CD14-positive monocyte (primary cell): ENCODE results near the gene SAT2. TPM values are rescaled to one million over a fixed set of nuclear protein-coding genes. Genes with fewer than 3 reads are reported as not detected.

Experiments used
- DNase-seq, 3 donors: peaks; one replicate each; pipeline ENCODE4 v3.0.0-alpha.2; 2011 to 2022
- H2AFZ ChIP-seq: 2 replicates; pipeline ENCODE4 v1.6.0; 2012; ENCODE audit warnings: mild to moderate bottlenecking, low read depth, low read length, inconsistent platforms; ENCODE audit not compliant: insufficient read depth, poor library complexity, severe bottlenecking
- H3K27ac ChIP-seq, 2 donors: 1 replicate in 1 of 2; 2 replicates in 1 of 2; pipeline ENCODE4 v1.5.1; 2012 to 2013; ENCODE audit warnings: low read length in 2 of 2, control low read depth in 1 of 2, inconsistent platforms in 1 of 2, low read depth in 1 of 2, mild to moderate bottlenecking in 1 of 2
- H3K27me3 ChIP-seq, 2 donors: one replicate each; pipeline versions ENCODE4 v1.6.0 to v1.6.1; 2011 to 2013; ENCODE audit warnings: low read length in 2 of 2; ENCODE audit not compliant: control insufficient read depth in 2 of 2, insufficient read depth in 2 of 2
- H3K36me3 ChIP-seq, 2 donors: replicated peaks in 1 of 2; 1 replicate in 1 of 2; 2 replicates in 1 of 2; pipeline versions ENCODE4 v1.5.1 to v1.6.1; 2012 to 2013; ENCODE audit warnings: low read length in 2 of 2, control low read depth in 1 of 2, inconsistent platforms in 1 of 2, mild to moderate bottlenecking in 1 of 2; ENCODE audit not compliant: insufficient read depth in 2 of 2, control insufficient read depth in 1 of 2
- H3K4me1 ChIP-seq, 2 donors: 1 replicate in 1 of 2; 2 replicates in 1 of 2; pipeline versions ENCODE4 v1.5.1 to v1.6.1; 2012 to 2013; ENCODE audit warnings: low read length in 2 of 2, control low read depth in 1 of 2, inconsistent platforms in 1 of 2, mild to moderate bottlenecking in 1 of 2, moderate library complexity in 1 of 2; ENCODE audit not compliant: insufficient read depth in 2 of 2, control insufficient read depth in 1 of 2
- H3K4me2 ChIP-seq: replicated peaks from 2 replicates; pipeline ENCODE3; 2012; ENCODE audit warnings: low read length, moderate library complexity, mild to moderate bottlenecking; ENCODE audit not compliant: poor library complexity, severe bottlenecking; ENCODE audit errors: extremely low read depth
- H3K4me3 ChIP-seq, 3 experiments: fragments of 200-600 bp in 1 of 3; sonication (generic) in 1 of 3; replicated peaks in 1 of 3; 1 replicate in 2 of 3; 2 replicates in 1 of 3; pipeline ENCODE4 v1.5.1; 2011 to 2013; ENCODE audit warnings: low read length in 3 of 3, mild to moderate bottlenecking in 3 of 3, control low read depth in 2 of 3, low read depth in 2 of 3, inconsistent platforms in 1 of 3, moderate library complexity in 1 of 3
- H3K79me2 ChIP-seq: 2 replicates; pipeline ENCODE4 v1.6.0; 2012; ENCODE audit warnings: mild to moderate bottlenecking, control low read depth, inconsistent platforms, low read length, moderate library complexity; ENCODE audit not compliant: insufficient read depth
- H3K9ac ChIP-seq: 2 replicates; pipeline ENCODE4 v1.6.0; 2017; ENCODE audit warnings: low read length, mild to moderate bottlenecking; ENCODE audit not compliant: insufficient read depth, poor library complexity, severe bottlenecking
- H3K9me3 ChIP-seq, 2 donors: replicated peaks in 1 of 2; 1 replicate in 1 of 2; 2 replicates in 1 of 2; pipeline versions ENCODE4 v1.5.1 to v1.6.1; 2012 to 2013; ENCODE audit warnings: low read length in 2 of 2, control low read depth in 1 of 2; ENCODE audit not compliant: control insufficient read depth in 1 of 2, insufficient read depth in 1 of 2
- H4K20me1 ChIP-seq: 2 replicates; pipeline ENCODE4 v1.6.0; 2012; ENCODE audit warnings: mild to moderate bottlenecking, low read length, control low read depth, moderate library complexity; ENCODE audit not compliant: insufficient read depth
- H3K27ac Mint-ChIP-seq, 7 donors: one replicate each; pipeline ENCODE4 v1.8.0; 2020; ENCODE audit warnings: mild to moderate bottlenecking in 7 of 7, mixed read lengths in 7 of 7, moderate library complexity in 6 of 7, inconsistent platforms in 2 of 7
- H3K27me3 Mint-ChIP-seq, 3 donors: one replicate each; pipeline ENCODE4 v1.8.0; 2021 to 2022; ENCODE audit warnings: low read depth in 3 of 3, mild to moderate bottlenecking in 3 of 3, mixed read lengths in 3 of 3, moderate library complexity in 3 of 3, inconsistent platforms in 1 of 3
- H3K36me3 Mint-ChIP-seq, 2 donors: one replicate each; pipeline ENCODE4 v1.8.0; 2020; ENCODE audit warnings: mixed read lengths in 2 of 2, inconsistent platforms in 1 of 2, mild to moderate bottlenecking in 1 of 2
- H3K4me1 Mint-ChIP-seq: one replicate; pipeline ENCODE4 v1.8.0; 2020; ENCODE audit warnings: mild to moderate bottlenecking, mixed read lengths
- H3K4me3 Mint-ChIP-seq, 2 donors: one replicate each; pipeline ENCODE4 v1.8.0; 2020; ENCODE audit warnings: mild to moderate bottlenecking in 2 of 2, mixed read lengths in 2 of 2, moderate library complexity in 1 of 2
- H3K9me3 Mint-ChIP-seq, 7 donors: one replicate each; pipeline ENCODE4 v1.8.0; 2020 to 2022; ENCODE audit warnings: mixed read lengths in 7 of 7, mild to moderate bottlenecking in 6 of 7, moderate library complexity in 6 of 7, inconsistent platforms in 2 of 7
- WGBS: methylation state at CpG from one replicate; pipeline ENCODE4 v1.1.5; 2013; ENCODE audit warnings: missing lambda C conversion rate; ENCODE audit not compliant: insufficient coverage; 5-methylcytosine and 5-hydroxymethylcytosine counted together
- intact Hi-C, 2 donors: fragments of 100-400 bp; cut with micrococcal nuclease; formaldehyde crosslinking; loops; one replicate each; pipeline versions ENCODE4 v1.15.0 to v1.15.1; 2023
- polyA plus RNA-seq, 3 donors: library from polyadenylated mRNA; depleted of rRNA in 1 of 3; unstranded in 2 of 3; stranded (reverse) in 1 of 3; fragments of 300-500 nt in 2 of 3; fragments of >200 nt in 1 of 3; fragmentation: Illumina TruSeq in 2 of 3; gene quantifications; 1 replicate in 2 of 3; 2 replicates in 1 of 3; pipeline ENCODE4 v1.2.3, GENCODE V29; 2012 to 2021
- TF ChIP-seq, protein P1 (sequence below): fragments of 200-600 bp; IDR thresholded peaks from one replicate; pipeline ENCODE4 v1.8.0; 2022; ENCODE audit warnings: antibody characterized with exemption, mild to moderate bottlenecking

SAT2 gene
- polyA plus RNA-seq, 3 donors = 83.4 to 155 (median 89.8) TPM

DNA sequence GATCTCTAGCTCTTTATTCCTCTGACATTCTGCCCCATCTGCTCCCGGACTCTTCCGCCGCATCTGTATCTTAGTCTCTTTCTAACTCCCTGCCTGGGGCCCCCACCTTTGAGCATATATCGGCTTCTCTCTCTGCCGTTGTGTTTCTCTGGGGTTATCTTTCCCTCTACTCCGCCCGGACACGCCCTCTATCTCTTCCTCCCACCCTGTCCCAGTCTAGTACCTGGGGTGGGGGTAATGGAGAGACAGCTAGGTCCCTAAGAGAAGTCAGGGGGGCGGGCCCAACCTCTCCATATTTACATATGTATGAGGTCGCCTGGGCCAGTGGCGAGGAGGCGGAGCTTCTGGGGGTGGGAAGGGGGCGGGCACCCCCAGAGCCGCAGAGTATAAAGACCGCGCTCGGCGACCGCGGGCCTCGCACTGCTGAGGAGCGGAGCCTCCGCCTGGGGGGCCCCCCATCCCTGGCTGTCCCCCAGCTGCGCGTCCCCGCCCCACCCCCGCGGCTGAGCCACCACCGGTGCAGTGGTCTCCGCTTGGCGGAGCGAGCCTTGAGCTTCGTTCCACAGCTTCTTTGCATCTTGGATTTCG lies 23.0 kb upstream of the SAT2 start, which contains the start of gene ATP1B2:
Gene ATP1B2, plus strand, starts transcription at position 418 of the 588 bp plus-strand sequence. CDS start 593 bp downstream, outside the sequence.
- Mint-ChIP-seq H3K36me3 (peaks cover 7 to 17% of the 10 kb centered on the region in 2 donors), H3K4me1 (peaks cover 39% of the 10 kb centered on the region), H3K27me3 (peaks cover 44 to 66% (median 50%) of the 10 kb centered on the region in 3 donors), H3K4me3 (peak within 1 kb of the TSS; percentile 80 to 94), H3K9me3 (peaks cover 0 to 23% (median 4%) of the 10 kb centered on the region in 7 donors), H3K27ac (peak within 1 kb of the TSS in 3 of 7 donors; percentile 46 to 72 (median 50))
- Histone ChIP-seq H3K27me3 (peaks cover 35 to 46% of the 10 kb centered on the region in 2 donors), H3K9me3 (no peaks in the 10 kb centered on the region), H3K79me2 (no peaks in the 10 kb centered on the region), H2AFZ (peak within 1 kb of the TSS; percentile 78), H3K27ac (no peak within 1 kb of the TSS), H4K20me1 (no peaks in the 10 kb centered on the region), H3K9ac (peak within 1 kb of the TSS; percentile 36), H3K4me2 (peak within 1 kb of the TSS; percentile 94), H3K4me3 (peak within 1 kb of the TSS; percentile 42 to 81 (median 56)), H3K4me1 (peaks cover 33 to 43% of the 10 kb centered on the region in 2 donors), H3K36me3 (no peaks in the 10 kb centered on the region)
- intact Hi-C loops = no loop called here
- TF ChIP-seq, protein P1, sequence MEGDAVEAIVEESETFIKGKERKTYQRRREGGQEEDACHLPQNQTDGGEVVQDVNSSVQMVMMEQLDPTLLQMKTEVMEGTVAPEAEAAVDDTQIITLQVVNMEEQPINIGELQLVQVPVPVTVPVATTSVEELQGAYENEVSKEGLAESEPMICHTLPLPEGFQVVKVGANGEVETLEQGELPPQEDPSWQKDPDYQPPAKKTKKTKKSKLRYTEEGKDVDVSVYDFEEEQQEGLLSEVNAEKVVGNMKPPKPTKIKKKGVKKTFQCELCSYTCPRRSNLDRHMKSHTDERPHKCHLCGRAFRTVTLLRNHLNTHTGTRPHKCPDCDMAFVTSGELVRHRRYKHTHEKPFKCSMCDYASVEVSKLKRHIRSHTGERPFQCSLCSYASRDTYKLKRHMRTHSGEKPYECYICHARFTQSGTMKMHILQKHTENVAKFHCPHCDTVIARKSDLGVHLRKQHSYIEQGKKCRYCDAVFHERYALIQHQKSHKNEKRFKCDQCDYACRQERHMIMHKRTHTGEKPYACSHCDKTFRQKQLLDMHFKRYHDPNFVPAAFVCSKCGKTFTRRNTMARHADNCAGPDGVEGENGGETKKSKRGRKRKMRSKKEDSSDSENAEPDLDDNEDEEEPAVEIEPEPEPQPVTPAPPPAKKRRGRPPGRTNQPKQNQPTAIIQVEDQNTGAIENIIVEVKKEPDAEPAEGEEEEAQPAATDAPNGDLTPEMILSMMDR = no peak
- WGBS = under 1% methylated on average over 23 of the region's 34 CpGs
- DNase-seq = peak; percentile 61 to 69 (median 65)

DNA sequence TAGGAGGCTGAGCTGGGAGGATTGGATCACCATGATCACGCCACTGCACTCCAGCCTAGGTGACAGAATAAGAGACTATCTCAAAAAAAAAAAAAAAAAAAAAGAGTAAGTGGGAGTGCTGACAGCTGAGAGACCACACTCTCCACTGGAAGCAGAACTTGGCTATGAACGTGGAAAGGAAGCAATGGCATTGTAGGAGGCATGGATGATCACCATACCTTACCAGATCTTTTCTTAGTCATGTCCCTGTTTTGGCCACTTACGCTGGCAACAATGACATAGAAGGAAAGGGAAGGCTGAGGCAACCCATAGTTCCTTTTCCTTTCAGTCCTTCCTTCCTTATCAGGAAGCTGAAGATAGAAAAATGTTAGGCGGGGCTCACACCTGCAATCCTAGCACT lies 19.4 kb upstream of the SAT2 start:
- WGBS = no CpG with 5 or more reads among the region's 4 CpGs
- H3K4me3 ChIP-seq = no peak overlapping the region
- H3K36me3 ChIP-seq = no peaks in the 10 kb centered on the region
- peaks cover 23 to 39% (median 28%) of the 10 kb centered on the region in 3 donors for H3K27me3 Mint-ChIP-seq
- H3K9me3 Mint-ChIP-seq = peaks cover 0 to 20% (median 2%) of the 10 kb centered on the region in 7 donors
- H3K4me1 ChIP-seq = peaks cover 51 to 66% of the 10 kb centered on the region in 2 donors
- peak overlapping the region in 1 of 2 donors; percentile 13 for H3K27ac ChIP-seq
- H3K79me2 ChIP-seq = no peaks in the 10 kb centered on the region
- TF ChIP-seq, protein P1 = no peak
- peaks cover 17 to 22% of the 10 kb centered on the region in 2 donors for H3K27me3 ChIP-seq
- no peaks in the 10 kb centered on the region for H3K9me3 ChIP-seq
- no peak overlapping the region for H2AFZ ChIP-seq
- no peak overlapping the region for H3K4me2 ChIP-seq
- peak; percentile 47 to 69 (median 66) for DNase-seq
- no peak overlapping the region for H3K9ac ChIP-seq
- intact Hi-C loops = no loop called here
- peaks cover 62% of the 10 kb centered on the region for H3K4me1 Mint-ChIP-seq
- peaks cover 6 to 15% of the 10 kb centered on the region in 2 donors for H3K36me3 Mint-ChIP-seq
- H4K20me1 ChIP-seq = no peaks in the 10 kb centered on the region
- peak overlapping the region in 1 of 2 donors; percentile 15 for H3K4me3 Mint-ChIP-seq
- H3K27ac Mint-ChIP-seq = peak overlapping the region in 5 of 7 donors; percentile 38 to 74 (median 61)
